Tibial nerve (tissue), 4 donors: ENCODE data around the gene COL25A1.

ENCODE experiments used
- EP300 ChIP-seq, 2 donors: sonication (generic); formaldehyde crosslinking; IDR thresholded peaks; one replicate each; pipeline ENCODE4 v1.6.1; 2017; ENCODE audit warnings: antibody characterized with exemption in 2 of 2, mild to moderate bottlenecking in 1 of 2
- POLR2A ChIP-seq, 2 donors: fragments of 450-650 bp; IDR thresholded peaks; one replicate each; pipeline ENCODE4 v1.6.1; 2017; ENCODE audit warnings: antibody characterized with exemption in 2 of 2, mild to moderate bottlenecking in 2 of 2, moderate library complexity in 2 of 2
- TF ChIP-seq, protein P1 (sequence below), 5 experiments: fragments of 200-600 bp in 3 of 5; fragments of 450-650 bp in 2 of 5; sonication (generic) in 3 of 5; IDR thresholded peaks; one replicate each; pipeline ENCODE4 v1.5.1; 2016 to 2019; ENCODE audit warnings: antibody characterized with exemption in 5 of 5, mild to moderate bottlenecking in 3 of 5, moderate library complexity in 2 of 5

GRCh38 chr4:109251396-109251795, 51.1 kb downstream of the COL25A1 start:
- TF ChIP-seq, protein P1, sequence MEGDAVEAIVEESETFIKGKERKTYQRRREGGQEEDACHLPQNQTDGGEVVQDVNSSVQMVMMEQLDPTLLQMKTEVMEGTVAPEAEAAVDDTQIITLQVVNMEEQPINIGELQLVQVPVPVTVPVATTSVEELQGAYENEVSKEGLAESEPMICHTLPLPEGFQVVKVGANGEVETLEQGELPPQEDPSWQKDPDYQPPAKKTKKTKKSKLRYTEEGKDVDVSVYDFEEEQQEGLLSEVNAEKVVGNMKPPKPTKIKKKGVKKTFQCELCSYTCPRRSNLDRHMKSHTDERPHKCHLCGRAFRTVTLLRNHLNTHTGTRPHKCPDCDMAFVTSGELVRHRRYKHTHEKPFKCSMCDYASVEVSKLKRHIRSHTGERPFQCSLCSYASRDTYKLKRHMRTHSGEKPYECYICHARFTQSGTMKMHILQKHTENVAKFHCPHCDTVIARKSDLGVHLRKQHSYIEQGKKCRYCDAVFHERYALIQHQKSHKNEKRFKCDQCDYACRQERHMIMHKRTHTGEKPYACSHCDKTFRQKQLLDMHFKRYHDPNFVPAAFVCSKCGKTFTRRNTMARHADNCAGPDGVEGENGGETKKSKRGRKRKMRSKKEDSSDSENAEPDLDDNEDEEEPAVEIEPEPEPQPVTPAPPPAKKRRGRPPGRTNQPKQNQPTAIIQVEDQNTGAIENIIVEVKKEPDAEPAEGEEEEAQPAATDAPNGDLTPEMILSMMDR (IDR thresholded peaks at IDR 0.05) = no peak
- TF ChIP-seq POLR2A (IDR thresholded peaks at IDR 0.05) (no peak), EP300 (IDR thresholded peaks at IDR 0.05) (no peak)
